GM18519 (cell line): ENCODE results near the gene FNDC5.

Source experiments
- ATAC-seq: cut with Tn5 transposase; IDR thresholded peaks from one replicate; pipeline ENCODE4 v1.9.1; 2021; ENCODE audit warnings: mild to moderate bottlenecking, moderate library complexity; ENCODE audit not compliant: unreplicated experiment, low FRiP score

The FNDC5 gene

DNA sequence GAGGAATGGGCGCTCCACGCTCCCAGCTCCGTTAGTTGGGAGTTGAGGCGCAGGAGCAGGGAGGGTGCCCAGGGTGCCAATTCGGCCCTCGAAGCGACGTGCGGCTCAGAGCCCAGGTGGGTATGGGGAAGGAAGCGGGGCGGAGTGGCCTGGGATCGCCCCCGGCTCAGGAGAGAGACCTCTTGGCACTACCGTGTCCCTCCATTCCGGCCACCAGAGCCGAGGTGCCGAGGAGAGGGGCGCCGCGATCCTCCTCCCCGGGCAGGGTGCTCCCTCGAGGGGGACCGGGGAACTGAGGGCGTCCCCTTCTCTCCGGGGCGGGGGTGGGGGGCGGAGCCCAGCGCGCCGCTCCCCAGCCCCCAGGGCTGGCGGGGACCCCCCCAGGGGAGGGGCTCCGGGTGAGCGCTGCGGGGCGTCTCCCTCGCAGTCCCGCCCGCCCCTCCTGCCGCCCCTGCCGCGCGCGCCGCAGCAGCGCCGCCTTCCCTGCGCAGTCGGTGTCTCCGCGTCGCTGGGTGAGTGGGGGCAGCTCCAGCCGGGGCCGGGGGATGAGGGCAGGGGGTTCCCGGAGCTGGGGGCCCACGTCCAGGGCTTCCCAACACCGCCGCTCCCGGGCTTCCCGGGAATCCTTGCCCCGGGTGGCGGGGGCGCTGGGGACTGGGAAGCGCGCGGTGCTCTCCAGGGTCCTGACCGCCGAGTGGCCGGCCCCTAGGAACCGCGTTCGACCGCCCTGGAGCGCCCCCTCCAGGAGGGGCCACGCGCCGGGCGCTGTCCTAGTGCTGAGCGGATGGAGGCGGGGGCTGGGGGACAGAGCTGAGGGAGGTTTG is 15.5 kb upstream of the FNDC5 start, which contains the start of gene HPCA:
Gene HPCA, plus strand, starts transcription at position 488 of the 824 bp plus-strand sequence. CDS start 2,408 bp downstream, outside the sequence.
- no peak for ATAC-seq

GRCh38 chr1:32885676-32886003 is 14.9 kb upstream of the FNDC5 start:
- ATAC-seq, result no peak

DNA sequence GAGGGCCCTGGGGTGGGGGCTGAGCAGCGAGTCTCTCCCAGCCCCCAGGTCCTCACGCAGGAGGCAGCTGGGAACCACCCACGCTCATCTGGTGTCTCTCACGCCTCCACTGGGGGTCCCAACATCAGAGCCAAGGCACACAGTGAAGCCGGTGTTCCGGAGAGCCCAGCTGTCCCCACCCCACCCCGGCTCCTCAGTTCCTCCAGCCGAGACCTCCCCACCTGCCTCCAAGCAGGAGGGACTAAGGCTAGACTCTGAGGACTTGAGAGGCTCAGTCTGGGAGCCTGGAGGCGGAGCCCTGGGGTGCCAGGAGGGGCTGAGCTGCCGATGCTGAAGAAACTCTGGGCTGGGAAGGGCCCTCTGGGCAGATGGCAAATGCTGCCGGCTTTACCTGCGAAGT is 14.0 kb upstream of the FNDC5 start:
- no peak for ATAC-seq

- no peak for ATAC-seq
Measured at GRCh38 chr1:32884032-32884372, 13.3 kb upstream of the FNDC5 start.

- ATAC-seq, result no peak
Measured at GRCh38 chr1:32883338-32884031, 12.8 kb upstream of the FNDC5 start.

GRCh38 chr1:32881871-32882850 is 11.4 kb upstream of the FNDC5 start:
- ATAC-seq, result no peak

DNA sequence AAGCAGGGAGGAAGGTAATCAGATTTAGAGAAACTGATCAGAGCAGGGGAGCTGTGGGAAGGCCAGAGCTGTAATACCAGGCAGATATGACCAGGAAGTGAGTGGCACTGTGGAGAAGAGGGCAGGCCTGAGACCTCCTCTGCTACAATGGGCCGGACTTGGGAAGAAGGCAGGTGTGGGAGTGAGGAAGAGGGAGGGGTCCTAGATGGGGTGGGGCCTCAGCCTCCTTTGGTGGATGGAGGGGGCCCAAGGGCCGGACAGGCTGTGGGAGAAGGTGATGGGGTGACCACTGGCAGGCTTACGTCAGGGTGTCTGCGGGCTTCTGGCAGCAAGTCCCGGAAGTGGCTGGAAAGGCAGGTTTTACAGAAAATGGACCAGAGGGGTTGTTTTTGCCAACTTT is 10.6 kb upstream of the FNDC5 start:
- no peak for ATAC-seq

DNA sequence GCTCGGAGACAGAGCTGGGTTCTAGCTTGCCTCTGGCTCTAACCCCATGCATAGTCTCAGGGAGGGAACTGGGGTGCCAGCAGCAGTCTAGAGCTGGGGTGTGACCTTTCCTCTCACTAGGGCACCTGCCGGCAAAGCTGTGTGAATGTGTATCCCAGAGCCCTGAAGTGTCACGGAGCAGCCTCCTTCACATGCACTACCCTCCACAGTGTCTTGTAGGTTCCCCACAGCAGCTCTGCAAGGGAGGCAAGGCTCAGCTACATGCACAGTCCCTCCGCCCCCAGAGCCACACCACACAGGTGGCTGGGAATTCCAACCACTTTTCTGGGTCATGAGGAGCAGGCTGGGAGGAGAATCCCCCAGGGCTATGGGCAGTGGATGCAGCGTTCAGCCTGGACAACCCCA is 7.9 kb upstream of the FNDC5 start:
- ATAC-seq, result no peak

GRCh38 chr1:32878183-32878582 is 7.5 kb upstream of the FNDC5 start:
- no peak for ATAC-seq

GRCh38 chr1:32877211-32878110 is 6.7 kb upstream of the FNDC5 start:
- ATAC-seq, result no peak

DNA sequence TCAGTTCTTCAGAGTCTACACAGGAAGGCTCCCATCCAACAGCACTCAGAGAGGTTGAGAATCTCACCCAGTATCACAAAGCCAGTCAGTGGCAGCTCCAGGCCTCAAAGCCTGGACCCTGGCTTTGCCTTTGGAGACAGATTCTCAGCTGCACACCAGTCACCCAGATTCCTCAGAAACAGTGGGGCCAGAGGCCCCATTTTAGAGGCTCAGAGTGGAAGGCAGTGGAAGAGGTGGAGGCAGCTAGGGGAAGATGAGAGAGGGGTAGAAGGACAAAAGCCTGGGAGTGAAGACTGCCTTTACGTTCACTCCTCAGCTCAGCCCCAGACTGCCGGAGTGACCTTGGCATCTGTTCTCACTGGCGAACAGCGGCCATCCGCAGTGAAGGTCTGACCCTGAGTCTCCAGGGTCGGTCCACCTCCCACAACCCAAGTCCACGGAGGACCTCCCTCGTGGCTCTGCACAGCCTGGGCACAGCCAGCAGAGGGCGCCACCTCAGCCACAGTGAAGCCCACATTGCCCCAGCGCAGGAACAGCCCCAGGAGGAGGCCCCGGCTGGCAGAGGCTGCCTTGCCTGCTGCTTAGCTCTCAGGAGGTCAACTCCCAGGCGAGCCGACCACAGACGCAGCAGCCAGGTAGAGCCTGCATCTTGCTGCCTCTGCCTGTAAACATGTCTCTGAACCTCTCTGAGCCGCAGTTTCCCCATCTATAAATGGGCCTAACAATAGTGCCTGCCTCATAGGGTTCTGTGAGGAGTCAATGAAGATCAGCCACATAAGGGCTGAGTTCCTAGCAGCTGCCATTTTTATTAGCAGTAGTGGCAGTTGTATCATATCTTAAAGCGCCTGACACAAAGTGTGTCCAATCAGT is 5.9 kb upstream of the FNDC5 start:
- no peak for ATAC-seq

DNA sequence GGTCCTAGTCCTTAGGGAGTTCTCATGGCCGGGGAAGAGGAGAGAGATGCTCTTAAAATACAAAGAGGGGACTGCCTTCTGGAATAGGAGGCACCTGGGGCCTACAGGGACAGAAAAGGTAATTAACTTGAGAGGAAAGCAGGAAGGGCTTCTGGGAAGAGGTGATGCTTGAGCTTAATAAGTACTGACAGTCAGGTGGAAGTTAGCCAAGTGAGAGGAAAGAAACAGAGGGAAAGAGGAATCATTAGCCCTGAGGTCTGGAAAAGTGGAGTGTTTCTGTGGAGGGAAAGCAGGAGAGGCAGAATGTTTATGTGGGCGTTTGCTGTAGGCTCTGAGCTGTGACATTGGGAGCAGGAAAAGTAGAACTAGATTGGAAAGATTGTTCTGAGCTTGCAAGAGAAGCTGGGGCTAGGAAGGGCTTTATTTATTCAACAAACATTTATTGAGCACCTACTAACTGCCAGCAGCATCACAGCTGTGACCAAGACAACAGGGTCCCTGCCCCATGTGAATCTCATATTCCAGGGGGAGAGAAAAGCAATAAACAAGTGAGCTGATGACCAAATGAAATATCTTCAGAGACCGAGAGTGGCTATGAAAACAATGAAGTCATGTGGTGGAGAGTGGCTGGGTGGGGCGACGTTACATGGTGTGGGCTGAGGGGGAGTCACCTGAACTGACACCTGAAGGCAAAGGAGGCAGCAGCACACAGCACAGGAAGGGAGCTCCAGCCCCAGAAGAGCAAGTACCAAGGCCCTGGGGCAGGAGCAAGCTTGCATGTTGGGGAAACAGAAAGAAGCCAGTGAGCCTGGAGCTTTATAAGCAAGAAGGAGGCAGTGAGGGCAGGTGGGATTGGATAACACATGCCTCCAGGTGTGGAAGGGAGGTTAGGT is 4.4 kb upstream of the FNDC5 start:
- no peak for ATAC-seq

GRCh38 chr1:32873484-32873883 is 2.8 kb upstream of the FNDC5 start:
- no peak for ATAC-seq

- no peak for ATAC-seq
Measured at GRCh38 chr1:32872192-32872460, 1.4 kb upstream of the FNDC5 start.

- ATAC-seq, result no peak
Measured at GRCh38 chr1:32871364-32872191, 866 bp upstream of the FNDC5 start.

GRCh38 chr1:32869923-32870614 is 643 bp downstream of the FNDC5 start:
- no peak for ATAC-seq
